H9 (cell line): ENCODE data around the gene SEC23IP. TPM values are rescaled to one million over a fixed set of nuclear protein-coding genes. Genes with fewer than 3 reads are reported as not detected.

ENCODE experiments used
- DNase-seq: peaks from one replicate; pipeline ENCODE4 v3.0.0-alpha.2; 2017
- H2AFZ ChIP-seq: one replicate; pipeline ENCODE4 v1.6.1; 2013; ENCODE audit warnings: mild to moderate bottlenecking, low read length, control low read depth, moderate library complexity
- H2AK5ac ChIP-seq: 2 replicates; pipeline ENCODE4 v1.6.1; 2013; ENCODE audit warnings: low read length, control low read depth, mixed read lengths; ENCODE audit not compliant: insufficient read length
- H2BK120ac ChIP-seq: one replicate; pipeline ENCODE4 v1.6.1; 2013; ENCODE audit warnings: low read depth, mild to moderate bottlenecking, low read length, control low read depth, inconsistent platforms; ENCODE audit not compliant: poor library complexity, severe bottlenecking
- H2BK12ac ChIP-seq: 2 replicates; pipeline ENCODE4 v1.6.1; 2013; ENCODE audit warnings: low read length, control low read depth, mixed read lengths, low read depth; ENCODE audit not compliant: insufficient read length
- H2BK15ac ChIP-seq: 2 replicates; pipeline ENCODE4 v1.6.1; 2013; ENCODE audit warnings: low read depth, low read length, control low read depth
- H2BK20ac ChIP-seq: one replicate; pipeline ENCODE4 v1.6.1; 2013; ENCODE audit warnings: low read depth, mild to moderate bottlenecking, low read length, control low read depth, inconsistent platforms; ENCODE audit not compliant: poor library complexity, severe bottlenecking
- H2BK5ac ChIP-seq: 2 replicates; pipeline ENCODE4 v1.6.1; 2013; ENCODE audit warnings: low read length, control low read depth, mixed read lengths; ENCODE audit not compliant: insufficient read length
- H3K14ac ChIP-seq: 2 replicates; pipeline ENCODE4 v1.6.1; 2013; ENCODE audit warnings: low read length, control low read depth; ENCODE audit not compliant: insufficient read depth
- H3K18ac ChIP-seq: 2 replicates; pipeline ENCODE4 v1.6.1; 2013; ENCODE audit warnings: low read depth, mild to moderate bottlenecking, mixed read lengths, low read length, control low read depth; ENCODE audit not compliant: insufficient read length
- H3K23ac ChIP-seq: 2 replicates; pipeline ENCODE4 v1.6.1; 2013; ENCODE audit warnings: low read length, control low read depth, mixed read lengths, low read depth; ENCODE audit not compliant: insufficient read length
- H3K23me2 ChIP-seq: 2 replicates; pipeline ENCODE4 v1.6.1; 2013; ENCODE audit warnings: low read depth, mild to moderate bottlenecking, mixed read lengths, low read length, control low read depth; ENCODE audit not compliant: insufficient read length, poor library complexity, severe bottlenecking
- H3K27ac ChIP-seq: 2 replicates; pipeline ENCODE4 v1.5.1; 2013; ENCODE audit warnings: low read length, control low read depth, mixed read lengths, low read depth; ENCODE audit not compliant: insufficient read length
- H3K27me3 ChIP-seq: 2 replicates; pipeline ENCODE4 v1.6.1; 2013; ENCODE audit warnings: low read length, control low read depth, inconsistent platforms; ENCODE audit not compliant: insufficient read depth
- H3K4ac ChIP-seq: 2 replicates; pipeline ENCODE4 v1.6.1; 2013; ENCODE audit warnings: low read depth, mild to moderate bottlenecking, control low read depth, inconsistent platforms, low read length, moderate library complexity
- H3K4me1 ChIP-seq: 2 replicates; pipeline ENCODE4 v1.6.1; 2013; ENCODE audit warnings: low read length, control low read depth, inconsistent platforms; ENCODE audit not compliant: insufficient read depth
- H3K4me2 ChIP-seq: 2 replicates; pipeline ENCODE4 v1.6.1; 2013; ENCODE audit warnings: low read length, control low read depth, mixed read lengths; ENCODE audit not compliant: insufficient read length, insufficient read depth
- H3K56ac ChIP-seq: 2 replicates; pipeline ENCODE4 v1.6.1; 2013; ENCODE audit warnings: low read depth, mild to moderate bottlenecking, mixed read lengths, low read length, control low read depth; ENCODE audit not compliant: insufficient read length
- H3K79me1 ChIP-seq: 2 replicates; pipeline ENCODE4 v1.6.1; 2013; ENCODE audit warnings: low read depth, mild to moderate bottlenecking, moderate library complexity, low read length, control low read depth, inconsistent platforms; ENCODE audit not compliant: insufficient read depth, poor library complexity, severe bottlenecking
- H3K79me2 ChIP-seq: 2 replicates; pipeline ENCODE4 v1.6.1; 2013; ENCODE audit warnings: low read length, control low read depth, inconsistent platforms; ENCODE audit not compliant: insufficient read depth
- H3K9ac ChIP-seq: 2 replicates; pipeline ENCODE4 v1.6.1; 2013; ENCODE audit warnings: low read length, control low read depth, mixed read lengths; ENCODE audit not compliant: insufficient read length; ENCODE audit errors: extremely low read depth
- H3K9me3 ChIP-seq: one replicate; pipeline ENCODE4 v1.6.1; 2013; ENCODE audit warnings: low read depth, low read length, inconsistent platforms; ENCODE audit not compliant: control insufficient read depth
- H3T11ph ChIP-seq: one replicate; pipeline ENCODE4 v1.6.1; 2013; ENCODE audit warnings: mild to moderate bottlenecking, low read length, control low read depth, inconsistent platforms
- H4K20me1 ChIP-seq: one replicate; pipeline ENCODE4 v1.6.1; 2013; ENCODE audit not compliant: control insufficient read depth, insufficient read length, insufficient read depth
- H4K5ac ChIP-seq: 2 replicates; pipeline ENCODE4 v1.6.1; 2013; ENCODE audit warnings: low read depth, mild to moderate bottlenecking, mixed read lengths, low read length, control low read depth; ENCODE audit not compliant: insufficient read length
- H4K8ac ChIP-seq: replicated peaks from 2 replicates; pipeline ENCODE4 v1.6.1; 2013; ENCODE audit warnings: low read length, control low read depth, mixed read lengths, low read depth; ENCODE audit not compliant: insufficient read length
- H4K91ac ChIP-seq: 2 replicates; pipeline ENCODE4 v1.6.1; 2013; ENCODE audit warnings: low read depth, mild to moderate bottlenecking, moderate library complexity, mixed read lengths, low read length, control low read depth; ENCODE audit not compliant: insufficient read length
- H3K27ac Mint-ChIP-seq, 3 experiments: 2 replicates in 2 of 3; 3 replicates in 1 of 3; pipeline ENCODE4 v1.8.0; 2020 to 2021; ENCODE audit warnings: mixed read lengths in 3 of 3, mild to moderate bottlenecking in 1 of 3, moderate library complexity in 1 of 3
- H3K27me3 Mint-ChIP-seq: 2 replicates; pipeline ENCODE4 v1.8.0; 2021; ENCODE audit warnings: low read depth, mild to moderate bottlenecking, moderate library complexity, mixed read lengths
- H3K36me3 Mint-ChIP-seq, 3 experiments: 2 replicates in 2 of 3; 3 replicates in 1 of 3; pipeline ENCODE4 v1.8.0; 2020 to 2021; ENCODE audit warnings: low read depth in 3 of 3, mixed read lengths in 3 of 3; ENCODE audit not compliant: insufficient read depth in 1 of 3
- H3K4me1 Mint-ChIP-seq, 2 experiments: 2 replicates each; pipeline ENCODE4 v1.8.0; 2020; ENCODE audit warnings: mixed read lengths in 2 of 2
- H3K4me3 Mint-ChIP-seq, 2 experiments: 2 replicates in 1 of 2; 3 replicates in 1 of 2; pipeline ENCODE4 v1.8.0; 2020 to 2021; ENCODE audit warnings: mild to moderate bottlenecking in 2 of 2, mixed read lengths in 2 of 2, moderate library complexity in 1 of 2
- H3K9me3 Mint-ChIP-seq, 2 experiments: 2 replicates in 1 of 2; 3 replicates in 1 of 2; pipeline ENCODE4 v1.8.0; 2020; ENCODE audit warnings: mild to moderate bottlenecking in 2 of 2, mixed read lengths in 2 of 2, moderate library complexity in 1 of 2
- WGBS: extraction: QIAGEN DNeasy Blood & Tissue Kit; methylation state at CpG from one replicate; pipeline ENCODE4 v1.1.7; 2013; ENCODE audit warnings: missing lambda C conversion rate, low lambda C conversion rate, mixed read lengths; ENCODE audit not compliant: insufficient read length; ENCODE audit errors: extremely low coverage; 5-methylcytosine and 5-hydroxymethylcytosine counted together
- total RNA-seq: library from RNA; stranded (reverse); gene quantifications from 2 replicates; pipeline ENCODE4 v1.2.1, GENCODE V29; 2021
- TF ChIP-seq, protein P1 (sequence below): fragments of 200-600 bp; sonication (generic); conservative IDR thresholded peaks from 3 replicates; pipeline ENCODE4 v1.8.0; 2021; ENCODE audit warnings: antibody characterized with exemption, mild to moderate bottlenecking

Gene SEC23IP
- total RNA-seq, 1 experiment from 2014 or later: 93.0 TPM

DNA sequence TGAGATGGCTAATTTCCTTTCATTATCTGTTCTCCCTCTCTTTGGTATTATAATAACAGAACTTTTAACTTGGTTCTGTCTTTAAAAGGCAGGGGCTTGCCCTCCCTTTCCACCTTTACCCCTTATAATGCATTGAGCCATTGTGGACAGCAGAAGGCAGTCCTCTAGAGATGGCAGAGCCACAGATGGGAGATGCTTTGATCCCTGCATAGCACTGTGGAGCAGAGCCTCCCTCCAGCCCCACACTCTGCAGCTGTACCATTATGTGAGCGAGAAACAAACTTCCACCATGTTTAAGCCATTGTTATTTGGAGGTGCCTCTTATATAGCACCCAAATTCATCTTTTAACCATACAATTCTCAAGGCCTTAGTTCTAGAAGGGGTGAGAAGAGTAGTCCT lies 78.4 kb downstream of the SEC23IP start:
- no peak overlapping the region for H3K23ac ChIP-seq
- no peak overlapping the region for H3K4me2 ChIP-seq
- no peaks in the 10 kb centered on the region for H4K20me1 ChIP-seq
- H3K36me3 Mint-ChIP-seq: peaks cover 0 to 7% (median 0%) of the 10 kb centered on the region in 3 experiments; a peak in 2 of 7 replicates
- H3T11ph ChIP-seq: no peak overlapping the region
- H4K91ac ChIP-seq: no peak overlapping the region
- H4K5ac ChIP-seq: no peak overlapping the region
- no peak overlapping the region for H3K14ac ChIP-seq
- no CpG with 5 or more reads among the region's 1 CpG for WGBS
- H3K4me1 ChIP-seq: no peaks in the 10 kb centered on the region
- no peak overlapping the region for H3K4ac ChIP-seq
- H3K27me3 ChIP-seq: no peaks in the 10 kb centered on the region
- H3K9ac ChIP-seq: no peak overlapping the region
- H3K18ac ChIP-seq: no peak overlapping the region
- H2BK20ac ChIP-seq: no peak overlapping the region
- peaks cover 12 to 16% of the 10 kb centered on the region in 2 experiments for H3K9me3 Mint-ChIP-seq
- TF ChIP-seq, protein P1, sequence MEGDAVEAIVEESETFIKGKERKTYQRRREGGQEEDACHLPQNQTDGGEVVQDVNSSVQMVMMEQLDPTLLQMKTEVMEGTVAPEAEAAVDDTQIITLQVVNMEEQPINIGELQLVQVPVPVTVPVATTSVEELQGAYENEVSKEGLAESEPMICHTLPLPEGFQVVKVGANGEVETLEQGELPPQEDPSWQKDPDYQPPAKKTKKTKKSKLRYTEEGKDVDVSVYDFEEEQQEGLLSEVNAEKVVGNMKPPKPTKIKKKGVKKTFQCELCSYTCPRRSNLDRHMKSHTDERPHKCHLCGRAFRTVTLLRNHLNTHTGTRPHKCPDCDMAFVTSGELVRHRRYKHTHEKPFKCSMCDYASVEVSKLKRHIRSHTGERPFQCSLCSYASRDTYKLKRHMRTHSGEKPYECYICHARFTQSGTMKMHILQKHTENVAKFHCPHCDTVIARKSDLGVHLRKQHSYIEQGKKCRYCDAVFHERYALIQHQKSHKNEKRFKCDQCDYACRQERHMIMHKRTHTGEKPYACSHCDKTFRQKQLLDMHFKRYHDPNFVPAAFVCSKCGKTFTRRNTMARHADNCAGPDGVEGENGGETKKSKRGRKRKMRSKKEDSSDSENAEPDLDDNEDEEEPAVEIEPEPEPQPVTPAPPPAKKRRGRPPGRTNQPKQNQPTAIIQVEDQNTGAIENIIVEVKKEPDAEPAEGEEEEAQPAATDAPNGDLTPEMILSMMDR: no peak
- no peaks in the 10 kb centered on the region for H3K79me1 ChIP-seq
- H4K8ac ChIP-seq: no peak overlapping the region
- H3K27ac ChIP-seq: no peak overlapping the region
- no peaks in the 10 kb centered on the region; the same call in 1 of the 2 replicates for H3K27me3 Mint-ChIP-seq
- H2AFZ ChIP-seq: no peak overlapping the region
- no peak overlapping the region for H3K56ac ChIP-seq
- no peaks in the 10 kb centered on the region for H3K9me3 ChIP-seq
- no peak overlapping the region for H2AK5ac ChIP-seq
- H3K79me2 ChIP-seq: no peaks in the 10 kb centered on the region
- H2BK15ac ChIP-seq: no peak overlapping the region
- DNase-seq: no peak
- H2BK5ac ChIP-seq: no peak overlapping the region
- no peak overlapping the region for H3K27ac Mint-ChIP-seq
- H3K4me3 Mint-ChIP-seq: no peak overlapping the region
- H2BK12ac ChIP-seq: no peak overlapping the region
- no peak overlapping the region for H2BK120ac ChIP-seq
- H3K4me1 Mint-ChIP-seq: peaks cover 0 to 6% of the 10 kb centered on the region in 2 experiments; a peak in 1 of 4 replicates
- no peaks in the 10 kb centered on the region for H3K23me2 ChIP-seq
